Lung (tissue), 12 donors: ENCODE results near the gene OTULINL. TPM values are rescaled to one million over a fixed set of nuclear protein-coding genes. Genes with fewer than 3 reads are reported as not detected.

Experiments used
- ATAC-seq: fragments of 200-7000 bp; cut with Tn5 transposase; one replicate; pipeline ENCODE4 v1.9.1; 2020; ENCODE audit warnings: moderate number of reproducible peaks; ENCODE audit not compliant: insufficient read depth, low FRiP score
- DNase-seq, 3 donors: peaks; one replicate each; pipeline ENCODE4 v3.0.0-alpha.2; 2013 to 2017
- H3K27ac ChIP-seq, 2 donors: one replicate each; pipeline ENCODE4 v1.5.1; 2013; ENCODE audit warnings: mild to moderate bottlenecking in 2 of 2, moderate library complexity in 2 of 2, control low read depth in 1 of 2, inconsistent platforms in 1 of 2, low read depth in 1 of 2, low read length in 1 of 2
- H3K27me3 ChIP-seq, 3 donors: one replicate each; pipeline ENCODE4 v1.5.1; 2013; ENCODE audit warnings: low read length in 2 of 3; ENCODE audit not compliant: control insufficient read depth in 3 of 3, insufficient read depth in 3 of 3
- H3K36me3 ChIP-seq, 4 donors: one replicate each; pipeline ENCODE4 v1.5.1; 2013; ENCODE audit warnings: low read length in 4 of 4, mild to moderate bottlenecking in 1 of 4, moderate library complexity in 1 of 4; ENCODE audit not compliant: control insufficient read depth in 4 of 4, insufficient read depth in 4 of 4
- H3K4me1 ChIP-seq, 5 donors: one replicate each; pipeline ENCODE4 v1.5.1; 2013; ENCODE audit warnings: low read length in 5 of 5, mild to moderate bottlenecking in 2 of 5, moderate library complexity in 1 of 5; ENCODE audit not compliant: control insufficient read depth in 5 of 5, insufficient read depth in 5 of 5
- H3K4me3 ChIP-seq: one replicate; pipeline ENCODE4 v1.5.1; 2013; ENCODE audit warnings: mild to moderate bottlenecking, control low read depth, moderate library complexity
- H3K9ac ChIP-seq, 2 donors: one replicate each; pipeline ENCODE4 v1.5.1; 2013; ENCODE audit warnings: low read length in 2 of 2, control low read depth in 1 of 2; ENCODE audit not compliant: insufficient read depth in 1 of 2
- H3K9me3 ChIP-seq, 4 donors: one replicate each; pipeline ENCODE4 v1.5.1; 2013; ENCODE audit warnings: low read length in 3 of 4, mild to moderate bottlenecking in 1 of 4, moderate library complexity in 1 of 4; ENCODE audit not compliant: control insufficient read depth in 4 of 4, insufficient read depth in 3 of 4
- CTCF ChIP-seq: IDR thresholded peaks from 2 replicates; pipeline ENCODE4 v1.5.1; 2012; ENCODE audit warnings: mild to moderate bottlenecking; ENCODE audit errors: control extremely low read depth, extremely low read depth
- WGBS, 2 donors: extraction: QIAGEN DNeasy Blood & Tissue Kit; methylation state at CpG; one replicate each; pipeline ENCODE4 v1.1.7; 2013; 5-methylcytosine and 5-hydroxymethylcytosine counted together
- polyA plus RNA-seq, 2 donors: library from polyadenylated mRNA; stranded (reverse); fragments of 200-250 nt; gene quantifications; one replicate each; pipeline ENCODE4 v1.2.1, GENCODE V29; 2013
- total RNA-seq, 2 donors: library from RNA; depleted of rRNA in 1 of 2; stranded (reverse); fragments of >200 nt in 1 of 2; gene quantifications; one replicate each; pipeline ENCODE4 v1.2.1, GENCODE V29; 2014 to 2021
- donor health status: control.
- donor health status: control.
- donor health status: Bipolar disorder and iron deficiency.
- donor health status: healthy.
- donor health status: DM: yes; HTN: yes; CAD: no.

Gene OTULINL
- total and polyA plus RNA-seq, 4 donors = 19.7 to 59.9 (median 30.0) TPM

GRCh38 chr5:14577971-14578370 is 3.6 kb upstream of the OTULINL start:
- ATAC-seq = no peak
- Histone ChIP-seq H3K9me3 (peaks cover 0 to 5% (median 0%) of the 10 kb centered on the region in 4 donors), H3K4me3 (no peak overlapping the region), H3K9ac (no peak overlapping the region), H3K27ac (no peak overlapping the region), H3K27me3 (peaks cover 0 to 9% (median 5%) of the 10 kb centered on the region in 3 donors), H3K36me3 (no peaks in the 10 kb centered on the region), H3K4me1 (peaks cover 0 to 15% (median 0%) of the 10 kb centered on the region in 5 donors)
- no peak for TF ChIP-seq CTCF
- no peak for DNase-seq
- WGBS, 2 donors = 91 to 95% methylated on average over 4 of the region's 4 CpGs

GRCh38 chr5:14579246-14579645 is 2.3 kb upstream of the OTULINL start:
- DNase-seq (no peak), ATAC-seq (no peak)
- Histone ChIP-seq H3K9ac (no peak overlapping the region), H3K36me3 (no peaks in the 10 kb centered on the region), H3K4me3 (no peak overlapping the region), H3K27ac (no peak overlapping the region), H3K4me1 (peaks cover 0 to 12% (median 0%) of the 10 kb centered on the region in 5 donors), H3K27me3 (peaks cover 0 to 12% (median 5%) of the 10 kb centered on the region in 3 donors), H3K9me3 (peaks cover 0 to 5% (median 0%) of the 10 kb centered on the region in 4 donors)
- TF ChIP-seq CTCF = no peak
- 92% methylated on average over 7 of the region's 7 CpGs for whole genome bisulfite sequencing, 2 donors

GRCh38 chr5:14579731-14580397 is 1.7 kb upstream of the OTULINL start:
- DNase-seq (no peak), ATAC-seq (no peak)
- H3K9me3 ChIP-seq = peaks cover 0 to 3% (median 0%) of the 10 kb centered on the region in 4 donors
- peaks cover 0 to 10% (median 0%) of the 10 kb centered on the region in 5 donors for H3K4me1 ChIP-seq
- H3K27ac ChIP-seq = no peak overlapping the region
- H3K9ac ChIP-seq = no peak overlapping the region
- no peak overlapping the region for H3K4me3 ChIP-seq
- WGBS, 2 donors = 88 to 89% methylated on average over 4 of the region's 4 CpGs
- H3K27me3 ChIP-seq = peaks cover 0 to 12% (median 5%) of the 10 kb centered on the region in 3 donors
- no peak for TF ChIP-seq CTCF
- H3K36me3 ChIP-seq = no peaks in the 10 kb centered on the region
